Activated CD8-positive, alpha-beta T cell treated with anti-CD3 and anti-CD28 coated beads for 36 hours (primary cell): Measurements from ENCODE around the gene RNF14. TPM values are rescaled to one million over a fixed set of nuclear protein-coding genes. Genes with fewer than 3 reads are reported as not detected.
"Not testable (repeated sequence)": the region's sequence is repeated elsewhere in the genome, so short reads cannot be mapped to it uniquely, and the experiment has no call there.

ENCODE experiments used
- ATAC-seq: fragments of 200-7000 bp; cut with Tn5 transposase; one replicate; pipeline ENCODE4 v1.10.0; 2021; ENCODE audit warnings: mild to moderate bottlenecking, moderate library complexity
- CTCF ChIA-PET: fragments of 350-600 bp; sonication (Branson Sonifier 250); formaldehyde crosslinking; loops from one replicate; lab custom pipeline; 2021; ENCODE audit warnings: antibody characterized with exemption; lab: Charles Lee
- POLR2A ChIA-PET: fragments of 350-600 bp; sonication (Branson Sonifier 250); formaldehyde crosslinking; loops from one replicate; lab custom pipeline; 2021; ENCODE audit warnings: antibody characterized with exemption; lab: Charles Lee
- DNase-seq: peaks from one replicate; pipeline ENCODE4 v3.0.0-alpha.2; 2020
- H3K27ac Mint-ChIP-seq: one replicate; pipeline ENCODE4 v1.8.0; 2021; ENCODE audit warnings: mild to moderate bottlenecking, mixed read lengths
- H3K27me3 Mint-ChIP-seq: one replicate; pipeline ENCODE4 v1.8.0; 2021; ENCODE audit warnings: mixed read lengths
- H3K36me3 Mint-ChIP-seq: one replicate; pipeline ENCODE4 v1.8.0; 2021; ENCODE audit warnings: low read depth, mixed read lengths
- H3K4me1 Mint-ChIP-seq: one replicate; pipeline ENCODE4 v1.8.0; 2021; ENCODE audit warnings: low read depth, mixed read lengths
- H3K4me3 Mint-ChIP-seq: one replicate; pipeline ENCODE4 v1.8.0; 2021; ENCODE audit warnings: mild to moderate bottlenecking, moderate library complexity, mixed read lengths
- H3K9me3 Mint-ChIP-seq: one replicate; pipeline ENCODE4 v1.8.0; 2021; ENCODE audit warnings: mixed read lengths
- CTCF ChIP-seq: fragments of 200-600 bp; IDR thresholded peaks from one replicate; pipeline ENCODE4 v1.8.0; 2022; ENCODE audit warnings: antibody characterized with exemption, mild to moderate bottlenecking
- intact Hi-C: fragments of 100-400 bp; cut with micrococcal nuclease; formaldehyde crosslinking; loops from one replicate; pipeline ENCODE4 v1.10.0; 2022
- total RNA-seq, 2 experiments: library from RNA; stranded (reverse); gene quantifications; one replicate each; pipeline ENCODE4 v1.2.3, GENCODE V29; 2021

The RNF14 gene
- total RNA-seq, 2 experiments from 2014 or later, result 34.1 to 35.0 TPM

GRCh38 chr5:142032747-142033631 is 64.1 kb downstream of the RNF14 start:
- no peak for ATAC-seq
- ChIA-PET CTCF (no interaction called here), POLR2A (interaction anchor here (0.6 kb wide), 1 partner anchor 51 kb away, joined by 3 read pairs; no protein-coding TSS in a partner anchor)
- Mint-ChIP-seq H3K36me3 (peaks cover 2% of the 10 kb centered on the region), H3K27me3 (no peaks in the 10 kb centered on the region), H3K4me1 (peaks cover 21% of the 10 kb centered on the region), H3K27ac (no peak overlapping the region), H3K9me3 (peaks cover 3% of the 10 kb centered on the region), H3K4me3 (no peak overlapping the region)
- intact Hi-C loops, result no loop called here
- TF ChIP-seq CTCF, result no peak
- DNase-seq, result no peak

DNA sequence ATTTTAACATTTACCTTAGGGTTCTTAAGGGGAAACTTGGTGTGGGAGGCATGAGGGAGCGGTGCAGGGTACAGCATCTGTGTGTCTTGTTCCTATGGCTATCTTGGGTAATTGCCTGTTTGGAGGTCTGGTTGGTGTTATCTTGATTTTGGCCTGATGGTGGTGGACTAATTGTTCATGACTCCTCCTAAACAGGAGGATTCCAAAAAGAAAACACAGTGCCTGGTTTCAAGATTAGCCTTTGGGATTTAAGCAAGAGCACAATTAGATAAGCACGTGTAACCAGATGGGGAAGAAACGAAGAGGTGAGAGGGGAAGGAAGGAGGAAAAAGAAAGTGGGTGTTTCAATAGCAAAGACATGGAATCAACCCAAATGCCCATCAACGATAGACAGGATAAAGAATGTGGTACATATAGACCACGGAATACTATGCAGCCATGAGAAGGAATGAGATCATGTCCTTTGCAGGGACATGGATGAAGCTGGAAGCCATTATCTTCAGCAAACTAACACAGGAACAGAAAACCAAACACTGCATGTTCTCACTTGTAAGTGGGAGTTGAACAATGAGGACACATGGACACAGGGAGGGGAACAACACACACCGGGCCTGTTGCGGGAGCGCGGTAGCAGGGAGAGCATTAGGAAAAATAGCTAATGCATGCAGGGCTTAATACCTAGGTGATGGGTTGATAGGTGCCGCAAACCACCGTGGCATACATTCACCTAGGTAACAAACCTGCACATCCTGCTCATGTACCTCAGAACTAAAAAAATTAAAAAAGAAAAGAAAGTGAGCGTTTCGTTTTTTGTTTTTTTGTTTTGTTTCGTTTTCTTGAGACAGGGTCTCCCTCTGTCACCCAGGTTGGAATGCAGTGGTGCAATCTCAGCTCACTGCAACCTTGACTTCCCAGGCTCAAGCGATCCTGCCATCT is 65.0 kb downstream of the RNF14 start:
- peak overlapping the region; percentile 50 for H3K27ac Mint-ChIP-seq
- CTCF ChIA-PET, result interaction anchor here (0.6 to 1.0 kb wide), 2 partner anchors 20 to 154 kb away, joined by 3 read pairs; no protein-coding TSS in a partner anchor
- intact Hi-C loops, H3K9me3 Mint-ChIP-seq, DNase-seq, H3K36me3 Mint-ChIP-seq, H3K27me3 Mint-ChIP-seq, ATAC-seq: not testable (repeated sequence)
- peaks cover 21% of the 10 kb centered on the region for H3K4me1 Mint-ChIP-seq
- peak overlapping the region; percentile 6 for H3K4me3 Mint-ChIP-seq
- POLR2A ChIA-PET, result interaction anchor here (0.6 kb wide), 1 partner anchor 50 kb away, joined by 3 read pairs; no protein-coding TSS in a partner anchor

- CTCF ChIA-PET, result interaction anchor here (0.6 to 1.0 kb wide), 2 partner anchors 19 to 153 kb away, joined by 3 read pairs; no protein-coding TSS in a partner anchor
- Mint-ChIP-seq H3K36me3 (peaks cover 2% of the 10 kb centered on the region), H3K27me3 (no peaks in the 10 kb centered on the region), H3K4me3 (no peak overlapping the region), H3K4me1 (peaks cover 21% of the 10 kb centered on the region), H3K27ac (peak overlapping the region; percentile 50), H3K9me3 (peaks cover 3% of the 10 kb centered on the region)
- POLR2A ChIA-PET, result interaction anchor here (1.5 kb wide), 1 partner anchor 10 kb away, joined by 3 read pairs; no protein-coding TSS in a partner anchor
- no peak for TF ChIP-seq CTCF
- DNase-seq (no peak), ATAC-seq (no peak)
- intact Hi-C loops, result no loop called here
Observed at GRCh38 chr5:142034994-142035393, 66.1 kb downstream of the RNF14 start.

- intact Hi-C loops, result no loop called here
- ChIA-PET POLR2A (no interaction called here), CTCF (interaction anchor here (0.6 kb wide), 1 partner anchor 20 kb away, joined by 3 read pairs; no protein-coding TSS in a partner anchor)
- ATAC-seq (no peak), DNase-seq (no peak)
- H3K4me1 Mint-ChIP-seq, result peaks cover 21% of the 10 kb centered on the region
- no peak overlapping the region for H3K27ac Mint-ChIP-seq
- no peak overlapping the region for H3K4me3 Mint-ChIP-seq
- peaks cover 3% of the 10 kb centered on the region for H3K9me3 Mint-ChIP-seq
- no peak for TF ChIP-seq CTCF
- peaks cover 2% of the 10 kb centered on the region for H3K36me3 Mint-ChIP-seq
- H3K27me3 Mint-ChIP-seq, result no peaks in the 10 kb centered on the region
Observed at GRCh38 chr5:142036918-142037317, 68.0 kb downstream of the RNF14 start.

- H3K9me3 Mint-ChIP-seq, H3K4me3 Mint-ChIP-seq, ATAC-seq, H3K27me3 Mint-ChIP-seq, DNase-seq, POLR2A ChIA-PET, H3K27ac Mint-ChIP-seq, intact Hi-C loops, H3K36me3 Mint-ChIP-seq, CTCF ChIA-PET: not testable (repeated sequence)
- peaks cover 21% of the 10 kb centered on the region for H3K4me1 Mint-ChIP-seq
Observed at GRCh38 chr5:142037599-142037998, 68.7 kb downstream of the RNF14 start.
